ENCODE measurements around the gene ARSD.
"Not testable (repeated sequence)": the region's sequence is repeated elsewhere in the genome, so short reads cannot be mapped to it uniquely, and the experiment has no call there.

Gene ARSD

GRCh38 chrX:2928583-2929434 lies at the start of gene ARSD:
Gene ARSD, minus strand, starts transcription at chrX:2929339. Its CDS starts 64 bp downstream, at chrX:2929275.
- peak; percentile 45 to 63 for DNase-seq

GRCh38 chrX:2978639-2979038 lies 49.5 kb upstream of the ARSD start:
- DNase-seq = not testable (repeated sequence)

GRCh38 chrX:2974961-2975360 lies 45.8 kb upstream of the ARSD start:
- DNase-seq = no peak

- DNase-seq = no peak
Measured at GRCh38 chrX:2972391-2972790, 43.3 kb upstream of the ARSD start.

GRCh38 chrX:2969021-2969420 lies 39.9 kb upstream of the ARSD start:
- no peak for DNase-seq

- no peak for DNase-seq
Measured at GRCh38 chrX:2967998-2968909, 39.1 kb upstream of the ARSD start.

- no peak for DNase-seq
Measured at GRCh38 chrX:2967584-2967983, 38.4 kb upstream of the ARSD start.

GRCh38 chrX:2967012-2967411 lies 37.9 kb upstream of the ARSD start:
- no peak for DNase-seq

- DNase-seq = no peak
Measured at GRCh38 chrX:2965965-2966364, 36.8 kb upstream of the ARSD start.

- DNase-seq = not testable (repeated sequence)
Measured at GRCh38 chrX:2963992-2964794, 35.1 kb upstream of the ARSD start.

- DNase-seq = not testable (repeated sequence)
Measured at GRCh38 chrX:2963449-2963848, 34.3 kb upstream of the ARSD start.

GRCh38 chrX:2962381-2962780 lies 33.2 kb upstream of the ARSD start:
- no peak for DNase-seq

GRCh38 chrX:2960861-2961515 lies 31.8 kb upstream of the ARSD start:
- DNase-seq = no peak

- DNase-seq = no peak
Measured at GRCh38 chrX:2958199-2958598, 29.1 kb upstream of the ARSD start.

- no peak for DNase-seq
Measured at GRCh38 chrX:2955838-2956237, 26.7 kb upstream of the ARSD start.

- DNase-seq = no peak
Measured at GRCh38 chrX:2955281-2955680, 26.1 kb upstream of the ARSD start.

- DNase-seq = no peak
Measured at GRCh38 chrX:2954541-2954940, 25.4 kb upstream of the ARSD start.

GRCh38 chrX:2937942-2938341 lies 8.8 kb upstream of the ARSD start:
- DNase-seq = not testable (repeated sequence)

- no peak for DNase-seq
Measured at GRCh38 chrX:2934715-2935710, 5.9 kb upstream of the ARSD start.

- no peak for DNase-seq
Measured at GRCh38 chrX:2933125-2933900, 4.2 kb upstream of the ARSD start.
